Glomerular endothelial cell (primary cell): Measurements from ENCODE around the gene CACNA1C. TPM values are rescaled to one million over a fixed set of nuclear protein-coding genes. Genes with fewer than 3 reads are reported as not detected.

ENCODE experiments used
- DNase-seq: peaks from one replicate; pipeline ENCODE4 v3.0.0-alpha.2; 2011; ENCODE audit warnings: low read depth, low spot score; ENCODE audit errors: extremely low read depth
- total RNA-seq: library from RNA; depleted of rRNA; stranded (reverse); fragments of >200 nt; gene quantifications from 2 replicates; pipeline ENCODE4 v1.2.3, GENCODE V29; 2015

The CACNA1C gene
- total RNA-seq, 1 donor from 2014 or later = 0.47 TPM

GRCh38 chr12:2397356-2398045 lies 344.7 kb downstream of the CACNA1C start:
- no peak for DNase-seq

- DNase-seq = no peak
These were observed 348.3 kb downstream of the CACNA1C start for GRCh38 chr12:2401040-2401439.

DNA sequence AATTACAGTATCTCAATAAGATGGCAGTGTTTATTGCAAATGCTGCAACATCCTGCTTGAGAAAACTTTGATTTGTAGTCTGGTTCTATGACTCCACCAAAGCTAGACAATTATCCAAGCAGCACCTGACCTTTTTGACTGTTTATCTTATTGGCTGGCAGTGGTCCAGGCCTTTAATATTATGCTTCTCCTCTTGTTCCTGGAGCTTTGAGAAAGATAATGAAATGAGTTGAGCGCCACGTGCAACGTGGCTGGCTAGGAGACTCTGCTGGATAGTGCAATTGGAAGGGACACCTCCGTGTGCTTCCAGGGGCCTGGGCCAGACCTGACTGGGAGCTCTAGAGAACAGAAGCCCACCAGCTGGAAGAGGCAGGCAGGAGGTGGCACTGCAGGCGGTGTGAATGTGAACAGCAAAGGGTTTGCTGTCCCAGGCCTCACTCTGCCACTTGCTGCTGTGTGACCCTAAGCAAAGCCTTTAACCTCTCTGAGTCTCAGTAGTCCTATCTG lies 349.3 kb downstream of the CACNA1C start:
- no peak for DNase-seq

GRCh38 chr12:2403221-2403976 lies 350.6 kb downstream of the CACNA1C start:
- DNase-seq = no peak

DNA sequence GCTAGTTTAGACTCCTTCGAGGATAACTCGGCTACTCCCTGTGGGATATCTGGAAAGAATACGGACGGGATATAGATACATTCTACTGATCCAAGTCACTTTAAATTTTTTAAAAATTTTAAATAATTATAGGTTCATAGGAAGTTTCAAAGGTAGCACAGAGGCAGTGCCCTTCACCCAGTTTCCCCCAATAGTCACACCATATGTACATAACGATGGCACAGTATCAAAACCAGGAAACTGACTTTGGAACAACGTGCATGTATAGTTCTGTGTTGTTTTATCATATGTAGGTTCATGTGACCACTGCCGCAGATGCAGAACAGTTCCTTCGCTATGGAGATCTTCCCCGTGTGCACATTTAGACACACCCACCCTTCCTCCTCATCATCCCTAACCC lies 352.3 kb downstream of the CACNA1C start:
- no peak for DNase-seq

- no peak for DNase-seq
These were observed 354.1 kb downstream of the CACNA1C start for GRCh38 chr12:2406903-2407302.

- no peak for DNase-seq
These were observed 355.5 kb downstream of the CACNA1C start for GRCh38 chr12:2408262-2408661.

GRCh38 chr12:2409656-2410265 lies 357.0 kb downstream of the CACNA1C start:
- DNase-seq = no peak

DNA sequence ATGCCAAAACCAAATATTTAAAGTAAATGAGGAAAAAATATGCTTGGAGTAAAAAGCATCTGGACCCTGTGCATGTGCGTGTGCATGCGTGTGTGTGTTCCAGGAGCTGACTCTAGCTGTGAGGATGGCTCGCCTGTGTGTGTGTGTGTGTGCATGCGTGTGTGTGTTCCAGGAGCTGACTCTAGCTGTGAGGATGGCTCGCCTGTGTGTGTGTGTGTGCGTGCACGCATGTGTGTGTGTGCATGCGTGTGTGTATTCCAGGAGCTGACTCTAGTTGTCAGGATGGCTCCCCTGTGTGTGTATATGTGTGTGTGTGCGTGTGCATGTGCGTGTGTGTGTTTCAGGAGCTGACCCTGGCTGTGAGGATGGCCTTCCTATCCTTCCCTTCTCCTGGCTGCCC lies 357.7 kb downstream of the CACNA1C start:
- no peak for DNase-seq

DNA sequence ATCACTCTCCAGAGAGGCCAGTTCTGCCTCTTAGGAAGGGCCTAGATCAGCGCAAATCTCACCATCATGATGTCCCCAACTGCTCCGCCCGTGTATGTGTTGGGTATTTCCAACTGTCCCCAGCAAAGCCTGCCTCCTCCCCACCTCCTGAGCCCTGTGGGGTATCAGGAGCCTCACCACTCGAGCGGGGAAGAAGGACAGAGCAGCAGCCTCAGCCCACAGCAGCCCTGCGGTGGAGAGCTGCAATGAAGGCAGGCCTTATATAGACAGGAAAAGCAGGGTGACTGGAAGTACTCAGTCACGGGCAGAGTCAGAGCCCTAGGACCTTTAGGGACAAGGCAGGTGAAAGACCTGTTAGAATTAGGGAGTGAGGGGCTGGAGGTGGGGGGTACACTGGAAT lies 358.2 kb downstream of the CACNA1C start:
- DNase-seq = no peak

GRCh38 chr12:2411616-2412304 lies 359.0 kb downstream of the CACNA1C start:
- DNase-seq = no peak

- DNase-seq = no peak
These were observed 359.5 kb downstream of the CACNA1C start for GRCh38 chr12:2412305-2412643.

GRCh38 chr12:2413301-2413700 lies 360.5 kb downstream of the CACNA1C start:
- DNase-seq = no peak

DNA sequence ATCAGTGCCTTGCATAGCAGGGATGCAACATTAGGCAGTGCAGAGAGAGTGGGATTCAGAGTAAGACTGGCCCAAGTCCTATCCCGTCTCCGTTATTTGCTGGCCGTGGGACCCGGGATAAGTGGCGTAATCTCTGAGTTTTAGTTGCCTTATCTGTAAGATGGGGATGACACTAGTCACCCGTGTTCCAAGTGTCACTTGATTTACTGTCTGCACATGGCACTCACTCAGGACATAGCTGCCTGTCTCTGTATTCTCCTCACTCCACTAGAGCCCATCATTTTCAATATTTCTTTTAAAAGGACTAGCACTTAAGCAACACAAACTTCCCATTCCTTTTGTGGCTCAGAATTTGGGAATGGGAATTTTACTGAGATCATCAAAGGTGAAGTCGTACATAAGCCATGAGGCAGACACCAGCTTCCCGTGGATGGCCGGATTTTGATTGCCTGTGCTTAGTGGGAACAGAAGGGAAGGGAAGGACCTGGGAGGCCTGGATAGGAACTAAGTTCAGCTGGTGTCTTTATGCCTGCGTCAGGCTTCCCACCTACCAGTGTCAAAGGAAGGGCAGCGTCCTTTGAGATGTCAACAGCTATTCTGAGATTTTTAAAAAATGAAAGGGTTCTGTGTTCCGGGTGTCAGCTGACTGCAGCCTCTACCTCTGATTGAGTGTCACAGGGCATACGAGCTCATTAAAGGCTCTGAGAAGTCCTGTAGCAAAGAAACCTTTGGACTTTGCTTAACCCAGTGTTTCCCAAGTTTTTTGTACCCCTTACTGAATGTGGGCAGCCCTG lies 361.4 kb downstream of the CACNA1C start:
- no peak for DNase-seq

- no peak for DNase-seq
These were observed 362.2 kb downstream of the CACNA1C start for GRCh38 chr12:2414810-2415567.

- no peak for DNase-seq
These were observed 362.8 kb downstream of the CACNA1C start for GRCh38 chr12:2415568-2415944.

DNA sequence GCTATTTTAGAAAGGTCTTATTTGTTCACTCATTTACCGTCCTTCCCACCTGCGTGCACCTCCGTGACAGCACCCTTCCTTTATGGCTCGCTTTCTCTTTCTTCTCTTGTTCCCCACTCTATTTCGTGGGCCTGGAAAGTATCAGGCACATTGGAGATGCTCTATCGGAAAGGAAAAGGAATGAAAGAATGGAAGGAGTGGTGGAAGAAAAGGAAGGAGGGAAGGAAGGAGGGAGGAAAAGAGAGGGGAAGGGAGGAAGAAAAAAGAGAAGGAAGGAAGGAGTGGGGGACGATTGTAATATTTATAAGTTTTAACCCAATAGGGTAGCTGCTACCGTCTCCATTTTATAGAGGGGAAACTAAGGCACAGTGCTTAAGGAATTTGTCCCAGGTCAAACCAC lies 363.4 kb downstream of the CACNA1C start:
- no peak for DNase-seq

DNA sequence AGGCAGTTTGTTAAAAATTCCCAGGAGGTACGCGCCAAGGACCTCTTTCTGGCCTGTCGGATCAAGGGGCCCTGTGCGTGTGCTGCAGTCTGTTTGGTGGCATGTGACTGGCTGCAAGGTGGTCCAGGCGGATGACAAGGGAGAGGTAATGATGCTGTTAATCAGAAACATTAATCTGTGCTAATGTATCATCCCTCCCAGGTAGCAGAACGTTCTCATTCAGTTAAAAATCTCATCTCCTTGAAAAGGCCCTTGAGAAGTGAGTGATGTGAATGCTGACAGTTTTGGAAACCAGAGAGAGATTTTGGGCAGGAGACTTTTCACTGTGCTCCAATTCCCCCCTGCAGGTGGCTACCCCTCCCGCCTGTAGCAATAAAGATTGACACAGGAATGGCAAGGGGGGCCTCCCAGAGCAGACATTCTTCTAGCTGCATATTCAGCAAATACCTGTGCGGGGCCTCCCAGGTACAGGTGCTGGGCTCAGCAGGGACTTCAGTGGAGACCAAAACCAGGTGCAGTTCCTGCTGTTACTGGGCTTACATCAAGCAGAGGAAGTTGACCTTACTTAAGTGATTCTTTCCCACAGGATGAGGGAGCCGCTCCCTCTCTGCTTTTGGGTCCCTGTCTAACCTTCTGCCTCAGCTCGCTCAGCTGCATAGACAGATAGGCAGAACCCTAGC lies 364.8 kb downstream of the CACNA1C start:
- no peak for DNase-seq

DNA sequence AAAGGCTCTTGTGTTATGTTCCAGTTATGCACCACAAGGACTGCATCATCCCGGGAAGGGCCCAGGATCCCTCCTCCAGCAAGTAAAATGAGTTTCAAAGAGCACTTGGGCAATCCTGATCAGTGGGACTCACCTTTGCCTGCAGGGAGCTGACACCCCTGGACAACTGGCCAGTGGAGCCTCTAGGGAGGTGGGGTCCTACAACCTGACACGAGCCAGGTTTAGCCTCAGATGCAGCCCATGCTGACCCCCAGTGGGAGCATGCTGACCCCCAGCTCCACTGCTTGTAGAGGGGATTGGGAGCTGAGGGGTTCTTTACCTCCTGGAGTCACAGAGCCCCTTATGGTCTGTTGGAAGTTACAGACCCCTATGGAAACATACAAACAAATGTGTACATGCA lies 365.8 kb downstream of the CACNA1C start:
- no peak for DNase-seq
